Mesenchymal stem cell (in vitro differentiated cells and primary cell): ENCODE measurements around the gene GCNT2.
"Not testable (repeated sequence)": the region's sequence is repeated elsewhere in the genome, so short reads cannot be mapped to it uniquely, and the experiment has no call there.

ENCODE experiments used
- DNase-seq: peaks from one replicate; pipeline ENCODE4 v3.0.0-alpha.2; 2013
- H2AFZ ChIP-seq: one replicate; pipeline ENCODE4 v1.6.1; 2013; ENCODE audit warnings: low read depth, mild to moderate bottlenecking, control low read depth, inconsistent platforms, low read length, moderate library complexity
- H2AK5ac ChIP-seq: 2 replicates; pipeline ENCODE4 v1.6.1; 2013; ENCODE audit warnings: low read length, moderate library complexity, mild to moderate bottlenecking, inconsistent platforms; ENCODE audit not compliant: severe bottlenecking
- H2BK120ac ChIP-seq: one replicate; pipeline ENCODE4 v1.6.1; 2013; ENCODE audit warnings: low read depth, mild to moderate bottlenecking, inconsistent platforms, low read length, moderate library complexity
- H2BK12ac ChIP-seq, 2 experiments: one replicate each; pipeline ENCODE4 v1.6.1; 2013; ENCODE audit warnings: inconsistent platforms in 2 of 2, low read length in 2 of 2, mild to moderate bottlenecking in 2 of 2, moderate library complexity in 2 of 2, control low read depth in 1 of 2
- H2BK15ac ChIP-seq: one replicate; pipeline ENCODE4 v1.6.1; 2013; ENCODE audit warnings: mild to moderate bottlenecking, low read depth, inconsistent platforms; ENCODE audit not compliant: poor library complexity, severe bottlenecking
- H2BK5ac ChIP-seq: 2 replicates; pipeline ENCODE4 v1.6.1; 2013; ENCODE audit warnings: low read depth, mild to moderate bottlenecking, low read length, control low read depth, inconsistent platforms; ENCODE audit not compliant: poor library complexity, severe bottlenecking
- H3K14ac ChIP-seq, 2 experiments: one replicate each; pipeline ENCODE4 v1.6.1; 2013; ENCODE audit warnings: inconsistent platforms in 2 of 2, low read length in 2 of 2, control low read depth in 1 of 2, mild to moderate bottlenecking in 1 of 2, moderate library complexity in 1 of 2
- H3K18ac ChIP-seq, 2 experiments: one replicate each; pipeline ENCODE4 v1.6.1; 2013; ENCODE audit warnings: inconsistent platforms in 2 of 2, low read length in 2 of 2, control low read depth in 1 of 2, low read depth in 1 of 2, mild to moderate bottlenecking in 1 of 2
- H3K23ac ChIP-seq, 2 experiments: one replicate each; pipeline ENCODE4 v1.6.1; 2013; ENCODE audit warnings: inconsistent platforms in 2 of 2, low read length in 2 of 2, mild to moderate bottlenecking in 2 of 2, moderate library complexity in 2 of 2, control low read depth in 1 of 2
- H3K27ac ChIP-seq: 2 replicates; pipeline ENCODE4 v1.5.1; 2013; ENCODE audit warnings: mild to moderate bottlenecking, moderate library complexity, low read length, control low read depth, inconsistent platforms; ENCODE audit not compliant: poor library complexity, severe bottlenecking
- H3K27me3 ChIP-seq, 2 experiments: 2 replicates each; pipeline versions ENCODE4 v1.6.1 to v1.7.0; 2013; ENCODE audit warnings: low read length in 2 of 2, mild to moderate bottlenecking in 2 of 2, moderate library complexity in 2 of 2, control low read depth in 1 of 2, inconsistent platforms in 1 of 2; ENCODE audit not compliant: control insufficient read depth in 1 of 2, insufficient read depth in 1 of 2
- H3K36me3 ChIP-seq, 2 experiments: 2 replicates each; pipeline versions ENCODE4 v1.6.1 to v1.7.0; 2013; ENCODE audit warnings: low read length in 2 of 2, control low read depth in 1 of 2, inconsistent platforms in 1 of 2, low read depth in 1 of 2, mild to moderate bottlenecking in 1 of 2; ENCODE audit not compliant: insufficient read depth in 2 of 2, control insufficient read depth in 1 of 2
- H3K4ac ChIP-seq, 2 experiments: one replicate each; pipeline ENCODE4 v1.6.1; 2013; ENCODE audit warnings: inconsistent platforms in 2 of 2, low read length in 2 of 2, mild to moderate bottlenecking in 2 of 2, moderate library complexity in 2 of 2, control low read depth in 1 of 2, low read depth in 1 of 2
- H3K4me1 ChIP-seq: 2 replicates; pipeline ENCODE4 v1.6.1; 2013; ENCODE audit warnings: low read depth, low read length, control low read depth; ENCODE audit not compliant: control insufficient read depth, insufficient read depth
- H3K4me2 ChIP-seq: 2 replicates; pipeline ENCODE4 v1.6.1; 2013; ENCODE audit warnings: low read length, mild to moderate bottlenecking, inconsistent platforms; ENCODE audit not compliant: poor library complexity, severe bottlenecking
- H3K4me3 ChIP-seq, 2 experiments: 2 replicates each; pipeline versions ENCODE4 v1.5.1 to v1.7.0; 2013; ENCODE audit warnings: low read length in 2 of 2, mild to moderate bottlenecking in 2 of 2, control low read depth in 1 of 2, low read depth in 1 of 2; ENCODE audit not compliant: insufficient read depth in 1 of 2
- H3K79me1 ChIP-seq: replicated peaks from 2 replicates; pipeline ENCODE4 v1.6.1; 2013; ENCODE audit warnings: mild to moderate bottlenecking, control low read depth, low read length, inconsistent platforms; ENCODE audit not compliant: poor library complexity, severe bottlenecking
- H3K9ac ChIP-seq: 2 replicates; pipeline ENCODE4 v1.7.0; 2013; ENCODE audit warnings: mild to moderate bottlenecking, low read length, moderate library complexity
- H3K9me3 ChIP-seq: 2 replicates; pipeline ENCODE4 v1.7.0; 2013; ENCODE audit warnings: mild to moderate bottlenecking, low read length; ENCODE audit not compliant: control insufficient read depth
- H4K8ac ChIP-seq: one replicate; pipeline ENCODE4 v1.6.1; 2013; ENCODE audit warnings: inconsistent platforms, mild to moderate bottlenecking, low read length, moderate library complexity
- H4K91ac ChIP-seq: one replicate; pipeline ENCODE4 v1.6.1; 2013; ENCODE audit warnings: mild to moderate bottlenecking, low read length, inconsistent platforms
- WGBS: methylation state at CpG from one replicate; pipeline ENCODE4 v1.1.7; 2013; ENCODE audit warnings: mixed read lengths; 5-methylcytosine and 5-hydroxymethylcytosine counted together

Gene GCNT2

DNA sequence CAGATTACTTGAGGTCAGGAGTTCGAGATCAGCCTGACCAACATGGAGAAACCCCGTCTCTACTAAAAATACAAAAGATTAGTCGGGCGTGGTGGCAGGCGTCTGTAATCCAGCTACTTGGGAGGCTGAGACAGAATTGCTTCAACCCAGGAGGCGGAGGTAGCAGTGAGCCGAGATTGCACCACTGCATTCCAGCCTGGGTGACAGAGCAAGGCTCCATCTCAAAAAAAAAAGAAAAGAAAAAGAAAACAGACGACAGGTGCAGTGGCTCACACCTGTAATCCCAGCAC lies 1.8 kb upstream of the GCNT2 start:
- WGBS: 98% methylated on average over 8 of the region's 8 CpGs
- H3K9me3 ChIP-seq, H3K4me3 ChIP-seq, DNase-seq, H3K27ac ChIP-seq, H3K4me1 ChIP-seq, H2BK5ac ChIP-seq, H2BK15ac ChIP-seq, H3K79me1 ChIP-seq, H2BK120ac ChIP-seq, H3K14ac ChIP-seq, H2AK5ac ChIP-seq, H2AFZ ChIP-seq, H3K27me3 ChIP-seq, H3K36me3 ChIP-seq, H4K91ac ChIP-seq, H4K8ac ChIP-seq, H3K9ac ChIP-seq, H3K4ac ChIP-seq, H2BK12ac ChIP-seq, H3K23ac ChIP-seq, H3K4me2 ChIP-seq: not testable (repeated sequence)
- peak overlapping the region in 1 of 2 experiments; percentile 12 for H3K18ac ChIP-seq

DNA sequence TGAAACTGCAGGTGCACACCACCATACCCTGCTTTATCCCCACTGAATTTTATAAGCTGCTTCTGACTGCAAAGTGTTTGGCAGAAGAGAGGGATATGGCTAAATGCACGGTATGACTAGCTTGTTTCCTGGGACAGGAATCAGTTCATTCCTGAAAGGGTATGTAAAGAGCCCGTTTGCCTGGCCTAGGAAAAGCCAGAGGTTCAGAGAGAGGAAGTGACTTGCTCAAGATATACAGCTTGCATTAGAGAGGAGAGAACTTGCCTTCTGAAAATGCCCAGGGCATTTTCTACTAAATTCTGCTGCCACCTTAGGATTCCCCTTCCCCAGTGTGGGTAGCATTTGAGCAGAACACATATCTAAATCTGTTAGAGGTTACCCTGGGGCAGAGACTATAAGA lies 683 bp upstream of the GCNT2 start:
- no peak overlapping the region for H3K23ac ChIP-seq
- no peaks in the 10 kb centered on the region for H3K27me3 ChIP-seq
- H3K4ac ChIP-seq: no peak overlapping the region
- no peaks in the 10 kb centered on the region for H3K79me1 ChIP-seq
- H3K4me3 ChIP-seq: no peak overlapping the region
- peak overlapping the region; percentile 84 for H3K27ac ChIP-seq
- no peak overlapping the region for H2BK12ac ChIP-seq
- no peaks in the 10 kb centered on the region for H3K36me3 ChIP-seq
- H3K14ac ChIP-seq: no peak overlapping the region
- no peak overlapping the region for H3K18ac ChIP-seq
- H2AK5ac ChIP-seq: no peak overlapping the region
- no peak overlapping the region for H3K9ac ChIP-seq
- H2AFZ ChIP-seq: no peak overlapping the region
- WGBS: 5% methylated on average over 2 of the region's 2 CpGs
- peaks cover 4% of the 10 kb centered on the region for H3K4me1 ChIP-seq
- H2BK120ac ChIP-seq: no peak overlapping the region
- peak; percentile 61 for DNase-seq
- H3K9me3 ChIP-seq: no peaks in the 10 kb centered on the region
- H3K4me2 ChIP-seq: no peak overlapping the region
- H4K91ac ChIP-seq: no peak overlapping the region
- H4K8ac ChIP-seq: no peak overlapping the region
- no peak overlapping the region for H2BK5ac ChIP-seq
- no peak overlapping the region for H2BK15ac ChIP-seq

DNA sequence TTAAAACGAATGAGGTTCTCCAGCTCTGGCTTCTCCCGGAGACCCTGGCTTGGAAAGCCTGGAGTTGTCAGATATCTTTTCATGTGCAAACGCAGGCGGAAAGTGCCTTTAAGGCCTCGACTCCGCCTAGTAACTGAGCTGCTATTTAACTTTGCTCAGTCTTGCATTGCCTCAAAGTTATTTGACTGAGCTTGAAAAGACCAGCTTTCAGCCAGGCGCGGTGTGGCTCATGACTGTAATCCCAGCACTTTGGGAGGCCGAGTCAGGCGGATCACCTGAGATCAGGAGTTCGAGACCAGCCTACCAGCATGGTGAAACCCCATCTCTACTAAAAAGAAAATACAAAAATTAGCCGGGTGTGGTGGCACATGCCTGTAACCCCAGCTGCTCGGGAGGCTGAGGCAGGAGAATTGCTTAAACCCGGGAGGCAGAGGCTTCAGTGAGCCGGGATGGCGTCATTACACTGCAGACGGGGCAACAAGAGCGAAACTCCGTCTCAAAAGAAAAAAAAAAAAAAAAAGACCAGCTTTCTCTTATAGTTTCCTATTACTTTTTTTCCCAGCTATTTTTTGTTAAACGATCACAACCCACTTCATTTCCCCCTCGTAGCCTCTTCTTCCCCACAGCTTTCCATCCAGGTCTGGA lies 1.9 kb downstream of the GCNT2 start:
- Histone ChIP-seq H3K36me3 (no peaks in the 10 kb centered on the region), H3K14ac (no peak overlapping the region), H3K79me1 (no peaks in the 10 kb centered on the region), H3K18ac (no peak overlapping the region), H3K27ac (no peak overlapping the region), H3K9ac (no peak overlapping the region), H4K91ac (no peak overlapping the region), H3K4ac (no peak overlapping the region), H3K27me3 (no peaks in the 10 kb centered on the region), H2BK15ac (no peak overlapping the region), H3K4me2 (no peak overlapping the region), H3K23ac (no peak overlapping the region), H3K4me1 (peaks cover 4% of the 10 kb centered on the region), H2BK12ac (peak overlapping the region in 1 of 2 experiments; percentile 7), H3K9me3 (no peaks in the 10 kb centered on the region), H2BK5ac (no peak overlapping the region), H2BK120ac (no peak overlapping the region), H2AK5ac (no peak overlapping the region), H2AFZ (no peak overlapping the region), H4K8ac (no peak overlapping the region), H3K4me3 (no peak overlapping the region)
- 82% methylated on average over 21 of the region's 21 CpGs for WGBS
- DNase-seq: no peak

DNA sequence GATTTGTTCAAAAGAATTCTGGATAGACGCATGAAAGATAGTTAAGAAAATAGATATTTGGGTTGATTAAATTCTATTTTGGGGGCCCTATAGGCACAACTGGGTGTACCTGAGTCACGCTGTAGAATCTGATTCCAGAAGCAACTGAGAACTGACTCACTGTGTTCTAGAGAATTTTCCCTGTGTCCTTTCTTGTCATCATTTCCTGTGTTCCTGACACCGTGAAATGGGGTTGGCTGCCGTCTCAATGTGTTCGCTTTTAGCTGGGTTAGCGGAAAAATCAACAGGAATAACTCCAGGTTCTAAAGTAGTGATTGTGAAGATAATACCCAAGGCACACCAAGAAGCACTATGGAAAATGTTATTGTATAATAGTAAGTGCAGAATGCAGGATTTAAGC lies 5.0 kb downstream of the GCNT2 start:
- H2AK5ac ChIP-seq: no peak overlapping the region
- WGBS: 65% methylated on average over 6 of the region's 6 CpGs

More for the DNA sequence above, 5.0 kb downstream of the GCNT2 start:
- Histone ChIP-seq H3K18ac (no peak overlapping the region), H3K4ac (no peak overlapping the region), H3K4me2 (no peak overlapping the region), H2BK15ac (no peak overlapping the region), H3K4me1 (peaks cover 7% of the 10 kb centered on the region), H3K79me1 (no peaks in the 10 kb centered on the region), H3K9me3 (no peaks in the 10 kb centered on the region), H2BK12ac (no peak overlapping the region), H3K4me3 (no peak overlapping the region), H2AFZ (no peak overlapping the region), H4K8ac (no peak overlapping the region), H3K27me3 (no peaks in the 10 kb centered on the region), H3K23ac (no peak overlapping the region), H3K9ac (no peak overlapping the region), H2BK5ac (no peak overlapping the region), H3K36me3 (no peaks in the 10 kb centered on the region), H3K14ac (no peak overlapping the region), H2BK120ac (no peak overlapping the region), H3K27ac (no peak overlapping the region), H4K91ac (no peak overlapping the region)
- DNase-seq: peak; percentile 22
